Body of pancreas (tissue), 4 donors: ENCODE data around the gene DUSP23.
A peak's percentile ranks its signal among the peaks of the same experiment; 100 is the strongest.

Source experiments
- CTCF ChIP-seq, 7 experiments: fragments of 450-650 bp in 4 of 7; fragments of 200-600 bp in 3 of 7; sonication (generic) in 3 of 7; IDR thresholded peaks; one replicate each; pipeline ENCODE4 v1.5.1; 2016 to 2019; ENCODE audit warnings: antibody characterized with exemption in 7 of 7
- POLR2A ChIP-seq, 3 donors: fragments of 450-650 bp; IDR thresholded peaks; one replicate each; pipeline ENCODE4 v1.6.1; 2016; ENCODE audit warnings: antibody characterized with exemption in 3 of 3, mild to moderate bottlenecking in 2 of 3

- TF ChIP-seq CTCF (IDR thresholded peaks at IDR 0.05) (peak; percentile 16 to 67 (median 60)), POLR2A (IDR thresholded peaks at IDR 0.05) (no peak)
Measured at GRCh38 chr1:159790237-159790917, 9.6 kb downstream of the DUSP23 start.
